Cardiac muscle cell (in vitro differentiated cells and primary cell): Measurements from ENCODE around the gene TRAF7. TPM values are rescaled to one million over a fixed set of nuclear protein-coding genes. Genes with fewer than 3 reads are reported as not detected.

Experiments
- DNase-seq, 2 donors: peaks; one replicate each; pipeline versions ENCODE4 v3.0.0 to v3.0.0-alpha.2; 2010 to 2017; ENCODE audit warnings: low read depth in 1 of 2, low spot score in 1 of 2
- H3K27ac ChIP-seq: fragments of 200-600 bp; sonication (generic); 2 replicates; pipeline ENCODE4 v1.5.1; 2016
- H3K27me3 ChIP-seq: fragments of 200-600 bp; sonication (generic); 2 replicates; pipeline ENCODE4 v1.6.0; 2016; ENCODE audit warnings: control low read depth
- H3K36me3 ChIP-seq: fragments of 200-600 bp; sonication (generic); 2 replicates; pipeline ENCODE4 v1.5.1; 2016; ENCODE audit warnings: control low read depth
- H3K4me1 ChIP-seq: fragments of 200-600 bp; sonication (generic); 2 replicates; pipeline ENCODE4 v1.8.1; 2017; ENCODE audit warnings: low read depth, mild to moderate bottlenecking, mixed run types
- H3K4me3 ChIP-seq: fragments of 200-600 bp; sonication (generic); 2 replicates; pipeline ENCODE4 v1.5.1; 2016; ENCODE audit warnings: mild to moderate bottlenecking
- H3K9me3 ChIP-seq: fragments of 200-600 bp; sonication (generic); 2 replicates; pipeline ENCODE4 v1.5.1; 2017; ENCODE audit warnings: low read depth, mild to moderate bottlenecking, control low read depth
- CTCF ChIP-seq: IDR thresholded peaks from 2 replicates; pipeline ENCODE4 v1.5.1; 2012; ENCODE audit warnings: low read depth, mild to moderate bottlenecking, low read length
- polyA plus RNA-seq: library from polyadenylated mRNA; unstranded; fragments of >200 nt; fragmentation: Nextera tagmentation; extraction: Ambion mirVana; gene quantifications from 2 replicates; pipeline ENCODE4 v1.2.1, GENCODE V29; 2016
- total RNA-seq: library from RNA; depleted of rRNA; stranded (reverse); fragments of >200 nt; gene quantifications from 2 replicates; pipeline ENCODE4 v1.2.3, GENCODE V29; 2016

TRAF7 gene
- total and polyA plus RNA-seq, 2 experiments from 2014 or later = 37.4 to 67.5 TPM

- H3K27me3 ChIP-seq = no peaks in the 10 kb centered on the region
- TF ChIP-seq CTCF = no peak
These were observed 70.7 kb downstream of the TRAF7 start for GRCh38 chr16:2226245-2226793.

GRCh38 chr16:2226918-2227317, 71.3 kb downstream of the TRAF7 start:
- Histone ChIP-seq H3K9me3 (no peaks in the 10 kb centered on the region), H3K4me1 (peaks cover 3% of the 10 kb centered on the region), H3K27ac (no peak overlapping the region), H3K36me3 (peaks cover 15% of the 10 kb centered on the region), H3K27me3 (no peaks in the 10 kb centered on the region), H3K4me3 (no peak overlapping the region)
- TF ChIP-seq CTCF = no peak
- no peak for DNase-seq

More at GRCh38 chr16:2226245-2226793, 70.7 kb downstream of the TRAF7 start:
- H3K9me3 ChIP-seq = no peaks in the 10 kb centered on the region
- DNase-seq = no peak
- H3K4me3 ChIP-seq = no peak overlapping the region
- H3K4me1 ChIP-seq = peaks cover 3% of the 10 kb centered on the region
- no peak overlapping the region for H3K27ac ChIP-seq
- peaks cover 14% of the 10 kb centered on the region for H3K36me3 ChIP-seq

Other genes with a start within 250 kb of the TRAF7 start
- gene HS3ST6, start 237.4 kb upstream of the TRAF7 start, total RNA-seq = not detected in 2 replicates
- gene HS3ST6, start 237.4 kb upstream of the TRAF7 start, polyA plus RNA-seq = not detected in 2 replicates
- gene MSRB1, start 212.6 kb upstream of the TRAF7 start, total RNA-seq = 13.6 and 22.4 TPM in 2 replicates
- gene MSRB1, start 212.6 kb upstream of the TRAF7 start, polyA plus RNA-seq = 27.8 and 35.1 TPM in 2 replicates
- not detected in 2 replicates for gene RPL3L, start 201.1 kb upstream of the TRAF7 start, total RNA-seq
- 0.07 and 0.28 TPM in 2 replicates for gene RPL3L, start 201.1 kb upstream of the TRAF7 start, polyA plus RNA-seq
- gene NDUFB10, start 196.2 kb upstream of the TRAF7 start, total RNA-seq = 291 and 575 TPM in 2 replicates
- gene NDUFB10, start 196.2 kb upstream of the TRAF7 start, polyA plus RNA-seq = 485 and 518 TPM in 2 replicates
- gene RPS2, start 191.0 kb upstream of the TRAF7 start, total RNA-seq = 2,958 and 3,550 TPM in 2 replicates
- gene RPS2, start 191.0 kb upstream of the TRAF7 start, polyA plus RNA-seq = 2,155 and 2,484 TPM in 2 replicates
- gene RNF151, start 188.9 kb upstream of the TRAF7 start, total RNA-seq = 0.21 TPM in 1 of 2 replicates, not detected in the other
- gene RNF151, start 188.9 kb upstream of the TRAF7 start, polyA plus RNA-seq = 0.38 and 0.54 TPM in 2 replicates
- 72.4 and 94.7 TPM in 2 replicates for gene TBL3, start 183.7 kb upstream of the TRAF7 start, total RNA-seq
- 67.3 and 82.9 TPM in 2 replicates for gene TBL3, start 183.7 kb upstream of the TRAF7 start, polyA plus RNA-seq
- gene NOXO1, start 174.3 kb upstream of the TRAF7 start, total RNA-seq = 0.25 and 1.3 TPM in 2 replicates
- 0.80 and 1.2 TPM in 2 replicates for gene NOXO1, start 174.3 kb upstream of the TRAF7 start, polyA plus RNA-seq
- 52.8 and 53.5 TPM in 2 replicates for gene GFER, start 171.6 kb upstream of the TRAF7 start, total RNA-seq
- 43.8 and 46.9 TPM in 2 replicates for gene GFER, start 171.6 kb upstream of the TRAF7 start, polyA plus RNA-seq
- 27.2 and 28.5 TPM in 2 replicates for gene SYNGR3, start 165.8 kb upstream of the TRAF7 start, total RNA-seq
- gene SYNGR3, start 165.8 kb upstream of the TRAF7 start, polyA plus RNA-seq = 21.8 and 27.1 TPM in 2 replicates
- gene ZNF598, start 146.0 kb upstream of the TRAF7 start, total RNA-seq = 35.6 and 50.4 TPM in 2 replicates
- gene ZNF598, start 146.0 kb upstream of the TRAF7 start, polyA plus RNA-seq = 28.8 and 34.5 TPM in 2 replicates
- 3.3 and 16.2 TPM in 2 replicates for gene NPW, start 136.0 kb upstream of the TRAF7 start, total RNA-seq
- 13.4 and 38.6 TPM in 2 replicates for gene NPW, start 136.0 kb upstream of the TRAF7 start, polyA plus RNA-seq
- gene NHERF2, start 128.9 kb upstream of the TRAF7 start, total RNA-seq = 33.0 and 34.7 TPM in 2 replicates
- gene NHERF2, start 128.9 kb upstream of the TRAF7 start, polyA plus RNA-seq = 37.4 and 50.7 TPM in 2 replicates
- gene NTHL1, start 107.9 kb upstream of the TRAF7 start, total RNA-seq = 61.1 and 61.3 TPM in 2 replicates
- 51.3 and 62.7 TPM in 2 replicates for gene NTHL1, start 107.9 kb upstream of the TRAF7 start, polyA plus RNA-seq
- gene TSC2, start 107.8 kb upstream of the TRAF7 start, total RNA-seq = 103 and 152 TPM in 2 replicates
- gene TSC2, start 107.8 kb upstream of the TRAF7 start, polyA plus RNA-seq = 123 and 142 TPM in 2 replicates
- gene PKD1, start 19.9 kb upstream of the TRAF7 start, total RNA-seq = 115 and 206 TPM in 2 replicates
- gene PKD1, start 19.9 kb upstream of the TRAF7 start, polyA plus RNA-seq = 49.9 and 55.3 TPM in 2 replicates
- 5.0 and 6.5 TPM in 2 replicates for gene RAB26, start 7.2 kb upstream of the TRAF7 start, total RNA-seq
- gene RAB26, start 7.2 kb upstream of the TRAF7 start, polyA plus RNA-seq = 12.1 and 16.7 TPM in 2 replicates
- gene CASKIN1, start 40.8 kb downstream of the TRAF7 start, total RNA-seq = 15.5 TPM in 2 replicates
- gene CASKIN1, start 40.8 kb downstream of the TRAF7 start, polyA plus RNA-seq = 14.3 and 15.4 TPM in 2 replicates
- gene MLST8, start 49.7 kb downstream of the TRAF7 start, total RNA-seq = 81.4 and 100.0 TPM in 2 replicates
- gene MLST8, start 49.7 kb downstream of the TRAF7 start, polyA plus RNA-seq = 117 and 122 TPM in 2 replicates
- gene BRICD5, start 55.1 kb downstream of the TRAF7 start, total RNA-seq = 24.4 and 24.6 TPM in 2 replicates
- gene BRICD5, start 55.1 kb downstream of the TRAF7 start, polyA plus RNA-seq = 16.0 and 21.8 TPM in 2 replicates
- 43.2 and 61.8 TPM in 2 replicates for gene PGP, start 59.1 kb downstream of the TRAF7 start, total RNA-seq
- 41.9 and 57.9 TPM in 2 replicates for gene PGP, start 59.1 kb downstream of the TRAF7 start, polyA plus RNA-seq
- gene E4F1, start 67.8 kb downstream of the TRAF7 start, total RNA-seq = 48.1 and 55.4 TPM in 2 replicates
- 27.7 and 28.3 TPM in 2 replicates for gene E4F1, start 67.8 kb downstream of the TRAF7 start, polyA plus RNA-seq
- gene DNASE1L2, start 80.7 kb downstream of the TRAF7 start, total RNA-seq = 1.1 and 1.5 TPM in 2 replicates
- 0.68 and 1.3 TPM in 2 replicates for gene DNASE1L2, start 80.7 kb downstream of the TRAF7 start, polyA plus RNA-seq
- gene ECI1, start 95.8 kb downstream of the TRAF7 start, total RNA-seq = 137 and 197 TPM in 2 replicates
- gene ECI1, start 95.8 kb downstream of the TRAF7 start, polyA plus RNA-seq = 343 and 407 TPM in 2 replicates
- gene RNPS1, start 112.3 kb downstream of the TRAF7 start, total RNA-seq = 182 and 220 TPM in 2 replicates
- gene RNPS1, start 112.3 kb downstream of the TRAF7 start, polyA plus RNA-seq = 319 and 398 TPM in 2 replicates
- 14.2 and 14.5 TPM in 2 replicates for gene ABCA3, start 184.9 kb downstream of the TRAF7 start, total RNA-seq
- 11.1 and 16.9 TPM in 2 replicates for gene ABCA3, start 184.9 kb downstream of the TRAF7 start, polyA plus RNA-seq